SH-SY5Y (cell line): ENCODE measurements around the gene CACNA1E.

Experiments
- GATA2 ChIP-seq: IDR thresholded peaks from 2 replicates; pipeline ENCODE4 v1.6.1; 2011; ENCODE audit warnings: mild to moderate bottlenecking, low read depth, low read length
- GATA3 ChIP-seq: IDR thresholded peaks from 2 replicates; pipeline ENCODE4 v1.6.1; 2011; ENCODE audit warnings: low read depth, mild to moderate bottlenecking, low read length, moderate library complexity

DNA sequence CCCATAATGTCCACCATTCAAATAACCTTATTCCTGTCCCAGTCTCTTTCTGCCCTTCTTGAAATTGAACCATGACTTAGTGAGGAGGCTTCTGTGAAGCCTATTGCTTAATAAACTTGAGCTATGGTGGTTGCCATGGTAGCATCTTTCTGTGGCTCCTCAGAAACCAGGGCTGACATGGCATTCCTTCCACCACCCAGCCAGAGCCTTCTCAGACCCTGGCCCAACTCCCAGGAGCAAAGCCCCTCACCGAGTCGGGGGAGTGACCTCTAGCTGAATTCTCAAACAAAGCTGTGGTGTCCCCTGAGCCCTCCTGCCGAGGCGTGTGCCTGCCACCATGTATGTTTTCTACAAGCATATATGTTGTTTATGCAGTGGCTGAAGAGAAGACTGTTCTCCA is 259.1 kb downstream of the CACNA1E start:
- TF ChIP-seq GATA3 (no peak), GATA2 (no peak)
